Measurements from ENCODE around the gene UBE3C.

GRCh38 chr7:157250605-157251228 is 112.0 kb downstream of the UBE3C start:
- TF ChIP-seq, protein P1, sequence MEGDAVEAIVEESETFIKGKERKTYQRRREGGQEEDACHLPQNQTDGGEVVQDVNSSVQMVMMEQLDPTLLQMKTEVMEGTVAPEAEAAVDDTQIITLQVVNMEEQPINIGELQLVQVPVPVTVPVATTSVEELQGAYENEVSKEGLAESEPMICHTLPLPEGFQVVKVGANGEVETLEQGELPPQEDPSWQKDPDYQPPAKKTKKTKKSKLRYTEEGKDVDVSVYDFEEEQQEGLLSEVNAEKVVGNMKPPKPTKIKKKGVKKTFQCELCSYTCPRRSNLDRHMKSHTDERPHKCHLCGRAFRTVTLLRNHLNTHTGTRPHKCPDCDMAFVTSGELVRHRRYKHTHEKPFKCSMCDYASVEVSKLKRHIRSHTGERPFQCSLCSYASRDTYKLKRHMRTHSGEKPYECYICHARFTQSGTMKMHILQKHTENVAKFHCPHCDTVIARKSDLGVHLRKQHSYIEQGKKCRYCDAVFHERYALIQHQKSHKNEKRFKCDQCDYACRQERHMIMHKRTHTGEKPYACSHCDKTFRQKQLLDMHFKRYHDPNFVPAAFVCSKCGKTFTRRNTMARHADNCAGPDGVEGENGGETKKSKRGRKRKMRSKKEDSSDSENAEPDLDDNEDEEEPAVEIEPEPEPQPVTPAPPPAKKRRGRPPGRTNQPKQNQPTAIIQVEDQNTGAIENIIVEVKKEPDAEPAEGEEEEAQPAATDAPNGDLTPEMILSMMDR (IDR thresholded peaks at IDR 0.05; ENCODE audit: low read length) = peak; percentile 98
- no peak for TF ChIP-seq EZH2 (IDR thresholded peaks at IDR 0.05; ENCODE audit: borderline replicate concordance, low read length)

Data from OCI-LY1 (cell line).